Measurements from ENCODE around the gene ALK.

- TF ChIP-seq CTCF (IDR thresholded peaks at IDR 0.05) (no peak), POLR2A (IDR thresholded peaks at IDR 0.05) (no peak)
Measured at GRCh38 chr2:29382486-29382885, 538.9 kb downstream of the ALK start.
